Naive thymus-derived CD4-positive, alpha-beta T cell (primary cell): ENCODE results near the gene JAML. TPM values are rescaled to one million over a fixed set of nuclear protein-coding genes. Genes with fewer than 3 reads are reported as not detected.
A peak's percentile ranks its signal among the peaks of the same experiment; 100 is the strongest.

ENCODE experiments used
- ATAC-seq: fragments of 150-1000 bp; cut with Tn5 transposase; 2 replicates; pipeline ENCODE4 v1.10.0; 2021; ENCODE audit warnings: mild to moderate bottlenecking, moderate library complexity
- CTCF ChIA-PET: fragments of 350-600 bp; sonication (Branson Sonifier 250); formaldehyde crosslinking; loops from one replicate; lab custom pipeline; 2021; ENCODE audit warnings: antibody characterized with exemption; lab: Charles Lee
- POLR2A ChIA-PET: fragments of 350-600 bp; sonication (Branson Sonifier 250); formaldehyde crosslinking; loops from one replicate; lab custom pipeline; 2021; ENCODE audit warnings: antibody characterized with exemption, inconsistent platforms; lab: Charles Lee
- DNase-seq, 9 donors: peaks; one replicate each; pipeline versions ENCODE4 v3.0.0 to v3.0.0-alpha.2; 2020 to 2022; ENCODE audit warnings: mixed read lengths in 1 of 9
- H3K27ac ChIP-seq: one replicate; pipeline ENCODE4 v1.7.0; 2013; ENCODE audit warnings: mild to moderate bottlenecking, low read depth, low read length, moderate library complexity
- H3K27me3 ChIP-seq, 2 donors: one replicate each; pipeline ENCODE4 v1.7.0; 2013; ENCODE audit warnings: low read length in 2 of 2, mild to moderate bottlenecking in 2 of 2, moderate library complexity in 2 of 2; ENCODE audit not compliant: control insufficient read depth in 2 of 2, insufficient read depth in 2 of 2
- H3K36me3 ChIP-seq, 3 experiments: 1 replicate in 2 of 3; 2 replicates in 1 of 3; pipeline ENCODE4 v1.7.0; 2013; ENCODE audit warnings: low read length in 3 of 3, mild to moderate bottlenecking in 3 of 3, moderate library complexity in 1 of 3; ENCODE audit not compliant: insufficient read depth in 3 of 3, control insufficient read depth in 2 of 3
- H3K4me1 ChIP-seq, 2 donors: one replicate each; pipeline ENCODE4 v1.7.0; 2013; ENCODE audit warnings: low read length in 2 of 2, mild to moderate bottlenecking in 2 of 2, moderate library complexity in 1 of 2; ENCODE audit not compliant: control insufficient read depth in 2 of 2, insufficient read depth in 2 of 2
- H3K4me3 ChIP-seq: 2 replicates; pipeline ENCODE4 v1.7.0; 2013; ENCODE audit warnings: mild to moderate bottlenecking, low read length
- H3K9me3 ChIP-seq, 3 experiments: 1 replicate in 2 of 3; 2 replicates in 1 of 3; pipeline ENCODE4 v1.7.0; 2013; ENCODE audit warnings: low read length in 3 of 3; ENCODE audit not compliant: control insufficient read depth in 2 of 3
- H3K27ac Mint-ChIP-seq, 9 donors: one replicate each; pipeline ENCODE4 v1.8.0; 2020 to 2022; ENCODE audit warnings: mixed read lengths in 9 of 9, mild to moderate bottlenecking in 8 of 9, moderate library complexity in 5 of 9, inconsistent platforms in 2 of 9
- H3K27me3 Mint-ChIP-seq, 5 donors: one replicate each; pipeline ENCODE4 v1.8.0; 2021 to 2022; ENCODE audit warnings: mixed read lengths in 5 of 5, mild to moderate bottlenecking in 1 of 5
- H3K36me3 Mint-ChIP-seq, 5 donors: one replicate each; pipeline ENCODE4 v1.8.0; 2020 to 2022; ENCODE audit warnings: mixed read lengths in 5 of 5, mild to moderate bottlenecking in 3 of 5, inconsistent platforms in 1 of 5
- H3K4me1 Mint-ChIP-seq, 7 donors: one replicate each; pipeline ENCODE4 v1.8.0; 2020 to 2022; ENCODE audit warnings: mixed read lengths in 7 of 7, mild to moderate bottlenecking in 3 of 7, inconsistent platforms in 1 of 7
- H3K4me3 Mint-ChIP-seq, 10 donors: one replicate each; pipeline ENCODE4 v1.8.0; 2020 to 2022; ENCODE audit warnings: mild to moderate bottlenecking in 10 of 10, mixed read lengths in 10 of 10, moderate library complexity in 6 of 10, inconsistent platforms in 2 of 10
- H3K9me3 Mint-ChIP-seq, 11 donors: one replicate each; pipeline ENCODE4 v1.8.0; 2020 to 2022; ENCODE audit warnings: mixed read lengths in 11 of 11, mild to moderate bottlenecking in 4 of 11, inconsistent platforms in 1 of 11, moderate library complexity in 1 of 11
- intact Hi-C, 2 donors: fragments of 100-400 bp; cut with micrococcal nuclease; formaldehyde crosslinking; loops; one replicate each; pipeline ENCODE4 v1.15.1; 2023
- polyA plus RNA-seq, 2 donors: library from polyadenylated mRNA; unstranded; fragments of 300-500 nt; fragmentation: Illumina TruSeq; gene quantifications; one replicate each; pipeline ENCODE4 v1.2.3, GENCODE V29; 2021
- total RNA-seq, 6 experiments: library from RNA in 5 of 6; stranded (reverse) in 5 of 6; gene quantifications; 1 replicate in 5 of 6; 2 replicates in 1 of 6; pipeline ENCODE4 v1.2.3 and lab custom pipeline; 2021 to 2026

JAML gene
- total and polyA plus RNA-seq, 7 experiments from 2014 or later, result 64.3 to 195 (median 118) TPM

- intact Hi-C loops, result no loop called here
- CTCF ChIA-PET, result interaction anchor here (0.6 kb wide), 1 partner anchor 93 kb away, joined by 3 read pairs; no protein-coding TSS in a partner anchor
- POLR2A ChIA-PET, result interaction anchor here (0.6 kb wide), 1 partner anchor 34 kb away, joined by 3 read pairs; no protein-coding TSS in a partner anchor
Observed at GRCh38 chr11:118258410-118258809, 33.6 kb upstream of the JAML start.

DNA sequence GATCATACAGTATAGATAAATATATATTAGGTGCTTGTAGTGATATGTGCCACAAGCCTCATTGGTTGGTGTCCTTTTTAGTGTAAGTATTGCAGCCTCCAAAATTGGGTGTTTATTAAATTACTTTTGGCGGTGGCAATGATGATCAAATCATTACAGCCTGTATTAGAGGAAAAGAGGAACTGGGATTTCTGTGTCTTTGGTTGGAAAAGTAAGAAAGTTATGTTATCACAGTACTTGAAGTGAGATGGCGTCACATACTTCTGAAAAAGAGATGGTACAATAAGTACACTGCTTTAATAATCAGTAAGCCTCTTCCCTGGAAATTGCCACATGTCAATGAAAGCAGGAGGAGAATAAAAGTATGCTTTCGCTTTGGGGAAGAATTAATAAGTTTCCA, 27.9 kb upstream of the JAML start:
- intact Hi-C loops, result loop anchor here (1.0 to 5.0 kb wide), 7 partner anchors 11 to 146 kb away; partner anchors contain the start of gene CD3E (in 1 of the 2)
- H3K4me3 ChIP-seq, result peak overlapping the region; percentile 91

More at GRCh38 chr11:118258410-118258809, 33.6 kb upstream of the JAML start:
- Histone ChIP-seq H3K27me3 (no peaks in the 10 kb centered on the region), H3K27ac (no peak overlapping the region), H3K4me3 (no peak overlapping the region), H3K36me3 (no peaks in the 10 kb centered on the region), H3K4me1 (peaks cover 0 to 11% of the 10 kb centered on the region in 2 donors), H3K9me3 (no peaks in the 10 kb centered on the region)
- no peak overlapping the region for H3K4me3 Mint-ChIP-seq
- H3K9me3 Mint-ChIP-seq, result peaks cover 0 to 3% (median 0%) of the 10 kb centered on the region in 11 donors
- H3K27me3 Mint-ChIP-seq, result no peaks in the 10 kb centered on the region
- DNase-seq (peak in 3 of 9 donors; percentile 11 to 27 (median 17)), ATAC-seq (no peak)
- peaks cover 0 to 15% (median 6%) of the 10 kb centered on the region in 5 donors for H3K36me3 Mint-ChIP-seq
- H3K27ac Mint-ChIP-seq, result no peak overlapping the region
- peaks cover 11 to 30% (median 17%) of the 10 kb centered on the region in 7 donors for H3K4me1 Mint-ChIP-seq

GRCh38 chr11:118251858-118252652, 27.2 kb upstream of the JAML start, which contains the start of gene MPZL3:
MPZL3 (minus strand) TSS chr11:118252365; CDS start chr11:118252294, 71 bp downstream.
- Mint-ChIP-seq H3K27ac (peak within 1 kb of the TSS; percentile 97 to 100 (median 99)), H3K4me3 (peak within 1 kb of the TSS; percentile 93 to 99 (median 96)), H3K36me3 (peaks cover 0 to 10% (median 4%) of the 10 kb centered on the region in 5 donors), H3K27me3 (no peaks in the 10 kb centered on the region), H3K4me1 (peaks cover 16 to 52% (median 39%) of the 10 kb centered on the region in 7 donors), H3K9me3 (peaks cover 0 to 6% (median 0%) of the 10 kb centered on the region in 11 donors)
- peak within 1 kb of the TSS; percentile 91 for H3K4me3 ChIP-seq
- ChIA-PET CTCF (interaction anchor here (0.7 to 1.4 kb wide), 4 partner anchors 28 to 54 kb away, joined by 3 to 7 read pairs (median 5); partner anchors contain the start of gene JAML), POLR2A (interaction anchor here (0.8 to 6.4 kb wide), 16 partner anchors 8 to 184 kb away, joined by 3 to 75 read pairs (median 6); partner anchors contain the start of genes CD3D, CD3E, JAML and KMT2A)
- no peaks in the 10 kb centered on the region for H3K27me3 ChIP-seq
- ATAC-seq, result peak; percentile 86
- H3K9me3 ChIP-seq, result no peaks in the 10 kb centered on the region
- peaks cover 0 to 4% (median 0%) of the 10 kb centered on the region in 3 experiments for H3K36me3 ChIP-seq
- intact Hi-C loops, result loop anchor here (1.0 to 5.0 kb wide), 7 partner anchors 11 to 147 kb away; partner anchors contain the start of gene CD3E (in 1 of the 2)
- H3K27ac ChIP-seq, result peak within 1 kb of the TSS; percentile 93
- peak; percentile 68 to 94 (median 87) for DNase-seq
- H3K4me1 ChIP-seq, result peaks cover 10 to 32% of the 10 kb centered on the region in 2 donors

More for the DNA sequence above, 27.9 kb upstream of the JAML start:
- no peaks in the 10 kb centered on the region for H3K9me3 ChIP-seq
- ChIA-PET CTCF (interaction anchor here (0.6 to 1.4 kb wide), 2 partner anchors 28 to 54 kb away, joined by 3 to 7 read pairs; partner anchors contain the start of gene JAML), POLR2A (interaction anchor here (0.8 to 6.4 kb wide), 13 partner anchors 8 to 107 kb away, joined by 3 to 75 read pairs (median 8); partner anchors contain the start of genes CD3D, CD3E, JAML and MPZL2)
- Mint-ChIP-seq H3K4me1 (peaks cover 12 to 46% (median 32%) of the 10 kb centered on the region in 7 donors), H3K27me3 (no peaks in the 10 kb centered on the region), H3K4me3 (peak overlapping the region; percentile 93 to 99 (median 96)), H3K36me3 (peaks cover 0 to 10% (median 3%) of the 10 kb centered on the region in 5 donors), H3K27ac (peak overlapping the region; percentile 97 to 100 (median 99)), H3K9me3 (peaks cover 0 to 6% (median 0%) of the 10 kb centered on the region in 11 donors)
- no peak for DNase-seq
- H3K4me1 ChIP-seq, result peaks cover 10 to 26% of the 10 kb centered on the region in 2 donors
- peaks cover 0 to 4% (median 0%) of the 10 kb centered on the region in 3 experiments for H3K36me3 ChIP-seq
- ATAC-seq, result no peak
- H3K27me3 ChIP-seq, result no peaks in the 10 kb centered on the region
- H3K27ac ChIP-seq, result peak overlapping the region; percentile 93

GRCh38 chr11:118247041-118247440, 22.2 kb upstream of the JAML start:
- Mint-ChIP-seq H3K9me3 (peaks cover 0 to 3% (median 0%) of the 10 kb centered on the region in 11 donors), H3K4me3 (peak overlapping the region in 2 of 10 donors; percentile 2 to 19), H3K4me1 (peaks cover 37 to 75% (median 68%) of the 10 kb centered on the region in 7 donors), H3K27me3 (no peaks in the 10 kb centered on the region), H3K36me3 (peaks cover 4 to 16% (median 4%) of the 10 kb centered on the region in 5 donors), H3K27ac (peak overlapping the region in 8 of 9 donors; percentile 8 to 82 (median 56))
- intact Hi-C loops, result no loop called here
- ATAC-seq (no peak), DNase-seq (no peak)
- H3K36me3 ChIP-seq, result peaks cover 0 to 3% (median 0%) of the 10 kb centered on the region in 3 experiments
- H3K4me3 ChIP-seq, result no peak overlapping the region
- ChIA-PET CTCF (interaction anchor here (0.7 to 1.8 kb wide), 3 partner anchors 20 to 33 kb away, joined by 3 to 4 read pairs (median 3); partner anchors contain the start of gene JAML), POLR2A (interaction anchor here (0.7 to 2.1 kb wide), 7 partner anchors 10 to 98 kb away, joined by 3 to 8 read pairs (median 5); no protein-coding TSS in a partner anchor)
- H3K27ac ChIP-seq, result no peak overlapping the region
- no peaks in the 10 kb centered on the region for H3K27me3 ChIP-seq
- H3K4me1 ChIP-seq, result peaks cover 4 to 44% of the 10 kb centered on the region in 2 donors
- no peaks in the 10 kb centered on the region for H3K9me3 ChIP-seq

- DNase-seq (no peak), ATAC-seq (no peak)
- H3K27me3 ChIP-seq, result no peaks in the 10 kb centered on the region
- H3K4me1 ChIP-seq, result peaks cover 13 to 53% of the 10 kb centered on the region in 2 donors
- Mint-ChIP-seq H3K9me3 (no peaks in the 10 kb centered on the region), H3K27ac (peak overlapping the region in 8 of 9 donors; percentile 1 to 82 (median 60)), H3K27me3 (no peaks in the 10 kb centered on the region), H3K4me1 (peaks cover 46 to 78% (median 75%) of the 10 kb centered on the region in 7 donors), H3K36me3 (peaks cover 4 to 18% (median 4%) of the 10 kb centered on the region in 5 donors), H3K4me3 (no peak overlapping the region)
- H3K36me3 ChIP-seq, result no peaks in the 10 kb centered on the region
- H3K9me3 ChIP-seq, result no peaks in the 10 kb centered on the region
- H3K4me3 ChIP-seq, result no peak overlapping the region
- POLR2A ChIA-PET, result interaction anchor here (0.6 to 2.1 kb wide), 11 partner anchors 12 to 117 kb away, joined by 3 to 8 read pairs (median 4); partner anchors contain the start of gene JAML
- CTCF ChIA-PET, result interaction anchor here (0.5 to 1.8 kb wide), 7 partner anchors 19 to 575 kb away, joined by 3 to 7 read pairs (median 3); no protein-coding TSS in a partner anchor
- no peak overlapping the region for H3K27ac ChIP-seq
- intact Hi-C loops, result no loop called here
Observed at GRCh38 chr11:118245936-118246562, 21.2 kb upstream of the JAML start.
